KMS-11 (cell line): ENCODE measurements around the gene PCSK5.
"Not testable (repeated sequence)": the region's sequence is repeated elsewhere in the genome, so short reads cannot be mapped to it uniquely, and the experiment has no call there.

ENCODE experiments used
- H2AFZ ChIP-seq: fragments of 200-600 bp; sonication (generic); 2 replicates; pipeline ENCODE4 v1.6.1; 2016; ENCODE audit warnings: antibody characterized with exemption, mixed run types, low read depth
- H3K27ac ChIP-seq: fragments of 200-600 bp; sonication (generic); 2 replicates; pipeline ENCODE4 v1.6.1; 2016; ENCODE audit warnings: mild to moderate bottlenecking, mixed run types
- H3K27me3 ChIP-seq: fragments of 200-600 bp; sonication (generic); 2 replicates; pipeline ENCODE4 v1.6.1; 2017; ENCODE audit warnings: mild to moderate bottlenecking, low read depth, mixed run types, moderate library complexity; ENCODE audit not compliant: insufficient read depth
- H3K36me3 ChIP-seq: fragments of 200-600 bp; sonication (generic); 2 replicates; pipeline ENCODE4 v1.6.1; 2017; ENCODE audit warnings: mild to moderate bottlenecking, mixed run types; ENCODE audit not compliant: insufficient read depth
- H3K4me1 ChIP-seq: fragments of 200-600 bp; sonication (generic); 2 replicates; pipeline ENCODE4 v1.6.1; 2016; ENCODE audit warnings: mild to moderate bottlenecking, low read depth, mixed run types; ENCODE audit not compliant: poor library complexity, severe bottlenecking
- H3K4me2 ChIP-seq: fragments of 200-600 bp; sonication (generic); 2 replicates; pipeline ENCODE4 v1.7.0; 2016; ENCODE audit warnings: mild to moderate bottlenecking, mixed run types
- H3K4me3 ChIP-seq: fragments of 200-600 bp; sonication (generic); IDR thresholded peaks from 2 replicates; pipeline ENCODE4 v1.6.1; 2017; ENCODE audit warnings: low read depth, low read length, mixed read lengths; ENCODE audit not compliant: insufficient read depth
- H3K79me2 ChIP-seq: fragments of 200-600 bp; sonication (generic); 2 replicates; pipeline ENCODE4 v1.6.1; 2016; ENCODE audit warnings: low read depth, mixed run types; ENCODE audit not compliant: insufficient read depth
- H3K9ac ChIP-seq: fragments of 200-600 bp; sonication (generic); 2 replicates; pipeline ENCODE4 v1.6.1; 2016; ENCODE audit warnings: mild to moderate bottlenecking, mixed run types
- H4K20me1 ChIP-seq: fragments of 200-600 bp; sonication (generic); 2 replicates; pipeline ENCODE4 v1.6.1; 2016; ENCODE audit warnings: mild to moderate bottlenecking, mixed run types; ENCODE audit not compliant: insufficient read depth
- TF ChIP-seq, protein P1 (sequence below): fragments of 200-600 bp; sonication (generic); conservative IDR thresholded peaks from 2 replicates; pipeline ENCODE4 v1.6.1; 2017; ENCODE audit warnings: low read depth, mild to moderate bottlenecking, antibody characterized with exemption, low read length, moderate library complexity, mixed read lengths

PCSK5 gene

DNA sequence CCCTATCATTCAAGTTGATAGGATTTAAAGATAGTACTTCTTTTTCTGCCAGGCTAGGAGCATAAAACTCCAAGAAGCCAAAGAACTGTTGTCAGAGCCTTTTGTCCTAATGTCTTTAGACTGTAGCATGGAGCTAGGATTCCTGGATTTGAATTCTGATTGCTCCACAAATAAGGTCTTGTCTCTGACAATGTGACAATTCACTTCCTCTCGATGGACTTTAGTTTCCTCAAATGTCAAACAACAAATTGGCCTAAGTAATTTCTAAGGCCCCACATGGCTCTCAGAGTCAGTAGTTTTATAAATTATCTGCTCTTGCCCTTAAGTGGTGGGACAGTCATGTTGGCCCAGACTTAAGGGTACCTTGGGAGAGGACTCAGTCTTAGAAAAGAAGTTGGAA, 467.1 kb downstream of the PCSK5 start:
- H3K79me2 ChIP-seq = no peaks in the 10 kb centered on the region
- no peak overlapping the region for H2AFZ ChIP-seq
- H4K20me1 ChIP-seq = no peaks in the 10 kb centered on the region
- H3K4me3 ChIP-seq = no peak overlapping the region
- no peak overlapping the region for H3K9ac ChIP-seq
- no peak overlapping the region for H3K4me2 ChIP-seq
- peaks cover 48% of the 10 kb centered on the region for H3K4me1 ChIP-seq
- TF ChIP-seq, protein P1, sequence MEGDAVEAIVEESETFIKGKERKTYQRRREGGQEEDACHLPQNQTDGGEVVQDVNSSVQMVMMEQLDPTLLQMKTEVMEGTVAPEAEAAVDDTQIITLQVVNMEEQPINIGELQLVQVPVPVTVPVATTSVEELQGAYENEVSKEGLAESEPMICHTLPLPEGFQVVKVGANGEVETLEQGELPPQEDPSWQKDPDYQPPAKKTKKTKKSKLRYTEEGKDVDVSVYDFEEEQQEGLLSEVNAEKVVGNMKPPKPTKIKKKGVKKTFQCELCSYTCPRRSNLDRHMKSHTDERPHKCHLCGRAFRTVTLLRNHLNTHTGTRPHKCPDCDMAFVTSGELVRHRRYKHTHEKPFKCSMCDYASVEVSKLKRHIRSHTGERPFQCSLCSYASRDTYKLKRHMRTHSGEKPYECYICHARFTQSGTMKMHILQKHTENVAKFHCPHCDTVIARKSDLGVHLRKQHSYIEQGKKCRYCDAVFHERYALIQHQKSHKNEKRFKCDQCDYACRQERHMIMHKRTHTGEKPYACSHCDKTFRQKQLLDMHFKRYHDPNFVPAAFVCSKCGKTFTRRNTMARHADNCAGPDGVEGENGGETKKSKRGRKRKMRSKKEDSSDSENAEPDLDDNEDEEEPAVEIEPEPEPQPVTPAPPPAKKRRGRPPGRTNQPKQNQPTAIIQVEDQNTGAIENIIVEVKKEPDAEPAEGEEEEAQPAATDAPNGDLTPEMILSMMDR = no peak
- no peaks in the 10 kb centered on the region for H3K27me3 ChIP-seq
- no peaks in the 10 kb centered on the region for H3K36me3 ChIP-seq
- H3K27ac ChIP-seq = no peak overlapping the region

DNA sequence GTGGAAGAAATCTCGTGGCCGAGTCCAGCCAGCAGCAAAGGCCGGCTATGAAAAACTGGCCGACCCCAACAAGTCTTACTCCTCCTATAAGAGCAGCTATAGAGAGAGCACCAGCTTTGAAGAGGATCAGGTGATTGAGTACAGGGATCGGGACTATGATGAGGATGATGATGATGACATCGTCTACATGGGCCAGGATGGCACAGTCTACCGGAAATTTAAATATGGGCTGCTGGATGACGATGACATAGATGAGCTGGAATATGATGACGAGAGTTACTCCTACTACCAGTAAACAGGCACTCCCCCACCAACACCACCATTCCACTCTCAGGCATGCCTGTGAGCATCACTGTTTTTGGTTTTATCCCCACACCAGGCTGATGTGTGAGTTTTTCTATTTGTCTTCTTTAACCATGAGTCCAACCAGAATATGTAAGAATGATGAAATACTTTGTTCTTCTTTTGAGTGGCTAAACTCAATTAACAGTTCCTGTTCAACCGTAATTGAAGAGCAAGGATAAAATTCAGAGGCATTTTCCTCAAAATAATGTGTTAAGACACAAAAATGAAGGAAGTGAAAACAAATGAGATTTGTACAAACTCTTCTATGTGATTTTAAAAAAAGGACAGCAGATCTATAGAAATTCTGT, 468.3 kb downstream of the PCSK5 start:
- TF ChIP-seq, protein P1 = no peak
- H3K27ac ChIP-seq = no peak overlapping the region
- no peaks in the 10 kb centered on the region for H3K27me3 ChIP-seq
- H2AFZ ChIP-seq = no peak overlapping the region
- H3K4me1 ChIP-seq = peaks cover 36% of the 10 kb centered on the region
- H3K4me3 ChIP-seq = no peak overlapping the region
- H3K79me2 ChIP-seq = no peaks in the 10 kb centered on the region
- no peak overlapping the region for H3K9ac ChIP-seq
- H4K20me1 ChIP-seq = no peaks in the 10 kb centered on the region
- no peaks in the 10 kb centered on the region for H3K36me3 ChIP-seq
- H3K4me2 ChIP-seq = no peak overlapping the region

DNA sequence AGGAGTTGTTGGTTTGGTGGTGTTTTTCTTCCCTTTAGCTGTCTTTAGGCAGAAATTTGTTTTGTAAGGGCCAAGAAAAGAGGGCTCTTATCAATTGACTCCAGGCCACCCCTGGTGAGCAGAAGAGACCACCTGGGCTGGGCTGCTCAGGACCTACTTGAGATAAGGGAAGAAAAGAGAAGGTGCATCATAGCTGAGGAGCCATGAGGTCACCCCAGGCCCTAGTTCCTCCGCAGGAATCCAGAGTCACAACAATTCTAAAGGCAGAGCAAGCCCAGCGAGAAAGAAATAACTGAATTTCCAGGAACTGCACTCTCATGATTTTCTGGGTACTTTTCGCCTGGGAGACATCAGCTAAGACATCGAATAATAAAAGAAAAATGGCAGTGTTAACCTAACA, 468.9 kb downstream of the PCSK5 start:
- Histone ChIP-seq H4K20me1 (no peaks in the 10 kb centered on the region), H3K4me2 (no peak overlapping the region), H2AFZ (no peak overlapping the region), H3K27ac (no peak overlapping the region), H3K4me3 (no peak overlapping the region), H3K27me3 (no peaks in the 10 kb centered on the region), H3K9ac (no peak overlapping the region), H3K36me3 (no peaks in the 10 kb centered on the region), H3K4me1 (peaks cover 30% of the 10 kb centered on the region), H3K79me2 (no peaks in the 10 kb centered on the region)
- TF ChIP-seq, protein P1 = no peak

DNA sequence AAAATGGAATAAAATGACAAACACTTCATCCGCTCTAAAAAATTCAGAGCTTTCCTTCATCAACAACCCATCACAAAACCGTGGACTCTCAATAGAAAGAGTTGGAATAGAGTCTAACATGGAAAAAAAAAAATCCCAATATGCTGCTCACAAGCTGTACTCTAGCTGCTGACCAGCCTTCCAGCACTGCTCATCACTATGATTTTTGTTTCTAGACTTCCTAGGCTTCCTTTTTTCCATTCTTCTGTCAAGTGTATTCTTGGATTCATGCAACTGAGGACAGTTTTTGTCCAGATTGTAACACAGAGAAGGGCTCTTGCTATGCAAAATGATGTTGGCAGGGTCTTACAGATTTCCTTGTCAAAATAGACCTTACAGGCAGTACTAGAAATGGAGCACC, 469.3 kb downstream of the PCSK5 start:
- Histone ChIP-seq H3K27ac (no peak overlapping the region), H3K4me3 (no peak overlapping the region), H3K9ac (no peak overlapping the region), H3K79me2 (no peaks in the 10 kb centered on the region), H3K4me1 (peaks cover 26% of the 10 kb centered on the region), H3K36me3 (no peaks in the 10 kb centered on the region), H4K20me1 (no peaks in the 10 kb centered on the region), H3K27me3 (no peaks in the 10 kb centered on the region), H2AFZ (no peak overlapping the region), H3K4me2 (no peak overlapping the region)
- TF ChIP-seq, protein P1 = no peak

DNA sequence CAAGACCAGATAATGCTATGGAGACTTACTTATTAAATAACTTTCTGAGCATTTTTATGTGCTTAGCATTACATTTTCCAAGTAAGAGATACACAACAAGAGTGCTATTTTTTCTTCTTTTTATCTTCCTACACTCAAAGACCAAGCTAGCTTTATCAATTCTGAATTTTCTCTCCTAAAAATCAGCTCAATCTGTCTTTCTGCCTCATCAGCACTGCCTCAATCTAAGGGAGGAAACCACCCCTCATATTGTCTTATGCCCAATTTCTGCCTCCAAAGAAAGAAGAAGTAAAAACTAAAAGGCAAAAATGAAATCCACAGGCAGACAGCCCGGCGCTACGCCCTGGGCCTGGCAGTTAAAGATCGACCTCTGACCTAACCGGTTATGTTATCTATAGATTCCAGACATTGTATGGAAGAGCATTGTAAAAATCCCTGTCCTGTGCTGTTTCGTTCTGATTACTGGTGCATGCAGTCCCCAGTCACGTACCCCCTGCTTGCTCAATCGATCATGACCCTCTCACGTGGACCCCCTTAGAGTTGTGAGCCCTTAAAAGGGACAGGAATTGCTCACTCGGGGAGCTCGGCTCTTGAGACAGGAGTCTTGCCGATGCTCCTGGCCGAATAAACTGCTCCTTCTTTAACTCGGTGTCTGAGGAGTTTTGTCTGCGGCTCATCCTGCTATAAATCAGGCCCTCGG, 472.0 kb downstream of the PCSK5 start:
- H3K27me3 ChIP-seq, H3K36me3 ChIP-seq, H3K79me2 ChIP-seq, H3K4me2 ChIP-seq, H3K4me3 ChIP-seq, H4K20me1 ChIP-seq, H3K27ac ChIP-seq, H2AFZ ChIP-seq, H3K9ac ChIP-seq, H3K4me1 ChIP-seq: not testable (repeated sequence)
